GM18951 (cell line): ENCODE results near the gene SEMA4D.
"Not testable (repeated sequence)": the region's sequence is repeated elsewhere in the genome, so short reads cannot be mapped to it uniquely, and the experiment has no call there.

Source experiments
- POLR2A ChIP-seq: IDR thresholded peaks from 4 replicates; pipeline ENCODE4 v1.6.1; 2011; ENCODE audit warnings: mild to moderate bottlenecking; ENCODE audit not compliant: insufficient read length, insufficient read depth; ENCODE audit errors: extremely low read depth
- in situ Hi-C: fragments of 300-500 bp; cut with MboI; formaldehyde crosslinking; loops from one replicate; pipeline ENCODE4 v1.12.0; 2022; ENCODE audit warnings: low sequenced_read_pairs, mixed read lengths, inconsistent platforms; ENCODE audit not compliant: unreplicated experiment

SEMA4D gene

DNA sequence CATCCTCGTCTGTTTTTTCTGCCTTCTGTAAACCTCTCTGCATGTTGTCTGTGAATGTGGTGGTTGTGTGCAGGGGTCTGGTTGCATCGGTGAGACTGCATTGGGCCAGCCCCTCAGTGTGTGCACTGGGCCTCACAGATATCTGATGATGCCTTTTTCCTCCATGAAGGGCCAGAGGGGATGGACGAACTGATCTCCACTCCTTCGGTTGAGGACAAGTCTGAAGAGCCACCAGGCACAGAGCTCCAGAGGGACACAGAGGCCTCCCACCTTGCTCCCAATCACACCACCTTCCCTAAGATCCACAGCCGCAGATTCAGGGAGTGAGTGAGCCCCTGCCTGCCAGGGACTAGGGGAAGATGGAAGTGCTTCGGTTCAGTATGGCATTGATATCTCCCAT lies 148.3 kb downstream of the SEMA4D start:
- TF ChIP-seq POLR2A, result no peak
- in situ Hi-C loops, result no loop called here

GRCh38 chr9:89347651-89348050 lies 150.3 kb downstream of the SEMA4D start:
- in situ Hi-C loops, result no loop called here
- no peak for TF ChIP-seq POLR2A

GRCh38 chr9:89346696-89347095 lies 151.2 kb downstream of the SEMA4D start:
- no peak for TF ChIP-seq POLR2A
- in situ Hi-C loops, result no loop called here

DNA sequence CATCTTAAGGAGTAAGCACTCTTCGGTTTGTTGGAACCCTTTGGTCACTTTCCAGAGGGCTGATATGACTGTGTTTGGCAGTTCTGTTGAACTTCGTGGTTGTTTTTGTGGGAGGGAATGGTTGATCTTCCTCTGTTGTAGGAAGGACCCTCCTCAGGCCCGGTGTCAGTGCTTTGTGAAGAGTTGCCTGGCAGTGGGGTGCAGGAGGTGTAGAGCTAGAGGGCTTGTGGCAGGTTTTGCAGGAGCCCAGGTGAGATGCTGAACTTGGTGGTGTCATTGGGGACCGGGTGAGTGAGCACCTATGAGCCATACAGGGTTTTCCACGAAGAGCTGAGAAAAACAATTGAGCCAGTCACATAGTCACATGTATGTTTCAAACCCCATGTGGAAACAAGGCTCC lies 152.4 kb downstream of the SEMA4D start:
- TF ChIP-seq POLR2A, result no peak
- in situ Hi-C loops, result no loop called here

DNA sequence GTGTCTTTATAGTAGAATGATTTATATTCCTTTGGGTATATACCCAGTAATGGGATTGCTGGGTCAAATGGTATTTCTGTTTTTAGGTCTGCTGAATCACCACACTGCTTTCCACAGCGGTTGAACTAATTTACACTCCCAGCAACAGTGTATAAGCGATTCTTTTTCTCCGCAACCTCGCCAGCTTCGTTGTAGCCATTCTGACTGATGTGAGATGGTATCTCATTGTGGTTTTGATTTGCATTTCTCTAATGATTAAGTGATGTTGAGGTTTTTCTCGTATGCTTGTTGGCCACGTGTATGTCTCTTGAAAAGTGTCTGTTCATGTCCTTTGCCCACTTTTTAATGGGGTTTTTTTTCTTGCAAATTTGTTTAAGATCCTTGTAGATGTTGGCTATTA lies 154.1 kb downstream of the SEMA4D start:
- in situ Hi-C loops, result not testable (repeated sequence)

DNA sequence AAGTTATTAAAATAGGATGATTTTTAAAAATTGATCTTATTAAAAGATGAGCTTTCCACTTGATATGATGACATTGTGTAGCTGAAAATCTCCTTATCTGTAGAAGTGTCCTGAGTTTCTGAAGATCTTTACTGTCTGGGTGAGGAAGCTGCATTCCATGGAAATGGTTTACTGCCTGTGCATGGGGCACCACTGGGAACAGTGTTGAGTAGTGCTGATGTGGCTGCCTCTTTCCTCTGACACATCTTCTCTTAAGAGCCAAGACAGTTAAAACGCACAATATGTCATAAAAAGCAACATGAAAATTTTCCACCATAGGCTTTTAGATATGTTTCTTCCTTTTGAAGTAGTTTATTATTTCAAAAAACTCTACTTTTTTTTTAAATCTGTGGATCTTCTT lies 155.0 kb downstream of the SEMA4D start:
- TF ChIP-seq POLR2A, result no peak
- in situ Hi-C loops, result no loop called here

- no peak for TF ChIP-seq POLR2A
- in situ Hi-C loops, result no loop called here
Observed at GRCh38 chr9:89342213-89342612, 155.7 kb downstream of the SEMA4D start.

- in situ Hi-C loops, result no loop called here
- no peak for TF ChIP-seq POLR2A
Observed at GRCh38 chr9:89340332-89340731, 157.6 kb downstream of the SEMA4D start.

DNA sequence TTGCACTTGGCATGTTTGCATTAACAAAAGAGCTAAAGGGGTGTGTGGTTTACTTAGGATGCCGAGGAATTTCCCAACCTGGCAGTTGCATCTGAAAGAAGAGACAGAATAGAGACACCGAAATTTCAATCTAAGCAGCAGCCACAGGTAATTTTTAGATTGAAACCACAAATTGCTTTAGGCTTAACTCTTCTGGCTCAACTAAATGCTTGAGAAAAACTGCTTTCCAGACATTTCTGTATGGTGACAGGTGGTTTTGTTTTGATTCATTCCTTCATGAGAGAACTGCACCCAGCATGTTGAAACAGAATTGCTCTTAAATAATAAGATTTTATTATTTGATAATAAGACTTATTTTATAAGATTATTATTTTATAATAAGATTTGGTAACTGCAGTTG lies 158.1 kb downstream of the SEMA4D start:
- no peak for TF ChIP-seq POLR2A
- in situ Hi-C loops, result no loop called here

DNA sequence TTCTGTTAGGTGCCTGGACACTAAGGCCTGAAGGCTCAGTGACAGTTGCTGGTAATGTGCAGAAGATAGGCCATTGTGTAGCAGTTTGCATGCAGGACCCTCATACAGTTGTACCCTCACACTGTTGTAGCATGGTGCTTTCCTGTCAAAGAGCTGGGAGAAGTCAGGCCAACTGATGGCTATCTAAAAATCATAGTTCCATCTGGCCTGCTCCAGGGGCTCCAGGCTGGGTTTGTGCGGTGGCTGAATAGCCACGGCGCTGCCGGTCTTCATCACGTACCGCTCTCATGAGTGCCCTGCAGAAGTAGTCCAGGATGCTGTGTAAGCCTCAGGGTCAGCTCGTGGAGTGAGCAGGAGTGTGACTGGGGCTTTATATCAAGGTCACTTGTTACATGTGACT lies 167.4 kb downstream of the SEMA4D start:
- in situ Hi-C loops, result no loop called here
- TF ChIP-seq POLR2A, result no peak

DNA sequence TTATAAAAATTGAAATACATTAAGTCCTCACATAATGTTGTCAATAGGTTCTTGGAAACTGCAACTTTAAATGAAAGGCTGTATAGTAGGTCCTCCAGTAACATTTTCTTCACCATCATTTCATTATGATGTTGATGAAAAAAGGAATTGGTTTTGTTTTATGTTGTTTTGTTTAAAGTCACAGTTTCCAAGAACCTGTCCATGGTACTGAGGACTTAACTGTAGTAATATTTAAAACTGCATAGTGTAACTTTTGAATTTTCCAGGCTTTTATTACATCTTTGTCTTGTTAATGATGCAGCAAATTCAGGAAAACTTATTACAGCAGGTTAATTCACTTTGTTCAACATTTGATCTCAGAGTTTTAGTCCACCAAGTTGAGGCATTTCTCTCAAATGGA lies 168.0 kb downstream of the SEMA4D start:
- in situ Hi-C loops, result no loop called here

GRCh38 chr9:89328064-89328463 lies 169.8 kb downstream of the SEMA4D start:
- no peak for TF ChIP-seq POLR2A
- in situ Hi-C loops, result no loop called here

More for the DNA sequence above, 168.0 kb downstream of the SEMA4D start:
- TF ChIP-seq POLR2A, result no peak

DNA sequence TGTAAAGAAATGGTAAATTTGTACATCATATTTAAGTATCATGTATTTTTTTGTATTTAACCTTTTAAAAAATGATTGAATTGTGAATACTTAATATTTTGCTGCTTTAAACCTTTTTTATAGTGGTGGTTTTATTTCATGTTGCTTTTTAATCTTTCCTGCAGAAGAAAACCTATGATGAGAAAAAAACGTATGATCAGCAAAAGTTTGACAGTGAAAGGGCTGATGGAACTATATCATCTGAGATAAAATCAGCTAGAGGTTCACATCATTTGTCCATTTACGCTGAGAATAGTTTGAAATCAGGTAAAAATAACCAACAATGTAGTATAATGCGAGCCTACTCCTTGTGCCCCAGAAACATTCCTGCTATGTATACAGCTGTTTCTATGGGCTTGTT lies 172.2 kb downstream of the SEMA4D start:
- TF ChIP-seq POLR2A, result no peak
- in situ Hi-C loops, result no loop called here

DNA sequence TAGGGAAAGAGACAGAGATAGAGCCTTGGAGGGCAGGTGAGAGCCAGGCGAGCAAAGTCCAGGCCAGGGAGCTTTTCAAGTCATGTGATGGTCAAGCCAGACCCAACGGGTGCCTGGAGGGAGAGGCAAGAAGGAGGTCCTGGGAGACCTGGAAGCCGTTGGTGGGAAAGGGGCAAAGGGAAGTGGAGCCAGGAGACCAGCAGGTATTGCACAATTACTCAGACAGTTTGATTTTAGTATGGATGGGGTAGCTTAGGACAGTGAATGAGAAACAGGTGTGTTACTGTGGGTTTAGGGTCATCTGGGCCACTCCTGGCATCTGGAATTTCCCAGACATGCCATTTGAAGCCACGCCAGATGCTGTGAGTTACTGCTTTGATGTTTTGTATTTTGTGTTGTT lies 174.5 kb downstream of the SEMA4D start:
- no peak for TF ChIP-seq POLR2A
- in situ Hi-C loops, result no loop called here
